ENCODE results near the gene TAF13.

TAF13 gene

GRCh38 chr1:109075531-109076490, at the start of gene TAF13:
Gene TAF13 (minus strand): TSS chr1:109076003. CDS start chr1:109075947, 56 bp downstream.
- TF ChIP-seq CTCF (IDR thresholded peaks at IDR 0.05; ENCODE audit: low read depth, low read length) = peak; percentile 3
- H3K4me3 ChIP-seq (replicated peaks in 1 of 2; ENCODE audit: low read depth in 2 of 2, low read length in 2 of 2) = peak within 1 kb of the TSS; percentile 75 to 91
- DNase-seq (ENCODE audit: low read depth in 2 of 2) = peak; percentile 97

GRCh38 chr1:109120356-109120755, 44.6 kb upstream of the TAF13 start:
- TF ChIP-seq CTCF (IDR thresholded peaks at IDR 0.05; ENCODE audit: low read depth, low read length) = no peak
- no peak for DNase-seq (ENCODE audit: low read depth in 2 of 2)
- H3K4me3 ChIP-seq (replicated peaks in 1 of 2; ENCODE audit: low read depth in 2 of 2, low read length in 2 of 2) = no peak overlapping the region

- no peak for DNase-seq (ENCODE audit: low read depth in 2 of 2)
- no peak for TF ChIP-seq CTCF (IDR thresholded peaks at IDR 0.05; ENCODE audit: low read depth, low read length)
- no peak overlapping the region for H3K4me3 ChIP-seq (replicated peaks in 1 of 2; ENCODE audit: low read depth in 2 of 2, low read length in 2 of 2)
Measured at GRCh38 chr1:109118089-109118488, 42.3 kb upstream of the TAF13 start.

- H3K4me3 ChIP-seq (replicated peaks in 1 of 2; ENCODE audit: low read depth in 2 of 2, low read length in 2 of 2) = no peak overlapping the region
- TF ChIP-seq CTCF (IDR thresholded peaks at IDR 0.05; ENCODE audit: low read depth, low read length) = no peak
- DNase-seq (ENCODE audit: low read depth in 2 of 2) = no peak
Measured at GRCh38 chr1:109116286-109116685, 40.5 kb upstream of the TAF13 start.

GRCh38 chr1:109115685-109116084, 39.9 kb upstream of the TAF13 start:
- DNase-seq (ENCODE audit: low read depth in 2 of 2) = no peak
- no peak overlapping the region for H3K4me3 ChIP-seq (replicated peaks in 1 of 2; ENCODE audit: low read depth in 2 of 2, low read length in 2 of 2)
- no peak for TF ChIP-seq CTCF (IDR thresholded peaks at IDR 0.05; ENCODE audit: low read depth, low read length)

GRCh38 chr1:109114342-109114674, 38.5 kb upstream of the TAF13 start:
- no peak overlapping the region for H3K4me3 ChIP-seq (replicated peaks in 1 of 2; ENCODE audit: low read depth in 2 of 2, low read length in 2 of 2)
- DNase-seq (ENCODE audit: low read depth in 2 of 2) = no peak
- no peak for TF ChIP-seq CTCF (IDR thresholded peaks at IDR 0.05; ENCODE audit: low read depth, low read length)
